Neuronal stem cell (in vitro differentiated cells): ENCODE results near the gene PPP2R5B.

Source experiments
- DNase-seq: peaks from one replicate; pipeline ENCODE4 v3.0.0-alpha.2; 2013; ENCODE audit warnings: low spot score
- H2AFZ ChIP-seq: one replicate; pipeline ENCODE4 v1.6.1; 2013; ENCODE audit warnings: mild to moderate bottlenecking, low read length, inconsistent platforms
- H2AK5ac ChIP-seq: 2 replicates; pipeline ENCODE4 v1.6.1; 2013; ENCODE audit warnings: low read depth, mild to moderate bottlenecking, inconsistent platforms, low read length, moderate library complexity, mixed read lengths
- H2BK120ac ChIP-seq: 2 replicates; pipeline ENCODE4 v1.6.1; 2013; ENCODE audit warnings: low read depth, mild to moderate bottlenecking, inconsistent platforms, low read length, moderate library complexity, mixed read lengths
- H2BK12ac ChIP-seq: one replicate; pipeline ENCODE4 v1.6.1; 2013; ENCODE audit warnings: low read length, inconsistent platforms
- H2BK15ac ChIP-seq: 2 replicates; pipeline ENCODE4 v1.6.1; 2013; ENCODE audit warnings: mild to moderate bottlenecking, low read length, inconsistent platforms, mixed read lengths
- H2BK5ac ChIP-seq: one replicate; pipeline ENCODE4 v1.6.1; 2013; ENCODE audit warnings: inconsistent platforms, mild to moderate bottlenecking, low read length, moderate library complexity
- H3K14ac ChIP-seq: one replicate; pipeline ENCODE4 v1.6.1; 2013; ENCODE audit warnings: low read length, inconsistent platforms
- H3K18ac ChIP-seq: 2 replicates; pipeline ENCODE4 v1.6.1; 2013; ENCODE audit warnings: low read length, inconsistent platforms
- H3K23ac ChIP-seq: 2 replicates; pipeline ENCODE4 v1.6.1; 2013; ENCODE audit warnings: low read depth, mild to moderate bottlenecking, mixed read lengths, low read length, inconsistent platforms; ENCODE audit not compliant: poor library complexity
- H3K27ac ChIP-seq: replicated peaks from 3 replicates; pipeline ENCODE4 v1.5.1; 2013; ENCODE audit warnings: low read length, inconsistent platforms
- H3K27me3 ChIP-seq, 3 experiments: 2 replicates each; pipeline ENCODE4 v1.6.1; 2013; ENCODE audit warnings: low read length in 3 of 3, mild to moderate bottlenecking in 2 of 3, inconsistent platforms in 1 of 3, low read depth in 1 of 3, mixed read lengths in 1 of 3, moderate library complexity in 1 of 3; ENCODE audit not compliant: control insufficient read depth in 3 of 3, insufficient read depth in 3 of 3
- H3K36me3 ChIP-seq, 2 donors: replicated peaks in 1 of 2; 2 replicates each; pipeline ENCODE4 v1.6.1; 2013; ENCODE audit warnings: low read length in 2 of 2; ENCODE audit not compliant: control insufficient read depth in 2 of 2, insufficient read depth in 2 of 2
- H3K4ac ChIP-seq: 2 replicates; pipeline ENCODE4 v1.6.1; 2013; ENCODE audit warnings: inconsistent platforms, mild to moderate bottlenecking, low read length, moderate library complexity
- H3K4me1 ChIP-seq, 2 donors: 1 replicate in 1 of 2; 2 replicates in 1 of 2; pipeline ENCODE4 v1.6.1; 2013; ENCODE audit warnings: low read length in 2 of 2, low read depth in 1 of 2; ENCODE audit not compliant: control insufficient read depth in 2 of 2, insufficient read depth in 1 of 2
- H3K4me2 ChIP-seq: one replicate; pipeline ENCODE4 v1.6.1; 2013; ENCODE audit warnings: mild to moderate bottlenecking, low read length, inconsistent platforms; ENCODE audit not compliant: insufficient read depth, poor library complexity, severe bottlenecking
- H3K4me3 ChIP-seq, 2 donors: 2 replicates each; pipeline ENCODE4 v1.5.1; 2013; ENCODE audit warnings: low read length in 2 of 2, mild to moderate bottlenecking in 2 of 2, inconsistent platforms in 1 of 2, moderate library complexity in 1 of 2
- H3K79me1 ChIP-seq: one replicate; pipeline ENCODE4 v1.6.1; 2013; ENCODE audit warnings: low read depth, mild to moderate bottlenecking, inconsistent platforms, low read length, moderate library complexity
- H3K9ac ChIP-seq: one replicate; pipeline ENCODE4 v1.6.1; 2013; ENCODE audit warnings: mild to moderate bottlenecking, low read depth, low read length, inconsistent platforms; ENCODE audit not compliant: poor library complexity
- H3K9me3 ChIP-seq, 2 donors: replicated peaks in 1 of 2; 2 replicates each; pipeline versions ENCODE3 to v1.6.1; 2013; ENCODE audit warnings: low read length in 2 of 2, mild to moderate bottlenecking in 2 of 2, inconsistent platforms in 1 of 2, low read depth in 1 of 2, mixed read lengths in 1 of 2, moderate library complexity in 1 of 2; ENCODE audit not compliant: control insufficient read depth in 2 of 2, insufficient read depth in 1 of 2
- H4K8ac ChIP-seq: one replicate; pipeline ENCODE4 v1.6.1; 2013; ENCODE audit warnings: low read depth, mild to moderate bottlenecking, inconsistent platforms, low read length, moderate library complexity
- H4K91ac ChIP-seq: one replicate; pipeline ENCODE4 v1.6.1; 2013; ENCODE audit warnings: low read length, low read depth, mild to moderate bottlenecking, inconsistent platforms; ENCODE audit not compliant: poor library complexity
- WGBS, 2 donors: extraction: QIAGEN DNeasy Blood & Tissue Kit; methylation state at CpG; one replicate each; pipeline ENCODE4 v1.1.7; 2013; ENCODE audit warnings: missing lambda C conversion rate in 2 of 2, mixed read lengths in 1 of 2; ENCODE audit not compliant: insufficient read length in 2 of 2, insufficient replicate concordance in 1 of 2; ENCODE audit errors: extremely low coverage in 2 of 2; 5-methylcytosine and 5-hydroxymethylcytosine counted together

The PPP2R5B gene

DNA sequence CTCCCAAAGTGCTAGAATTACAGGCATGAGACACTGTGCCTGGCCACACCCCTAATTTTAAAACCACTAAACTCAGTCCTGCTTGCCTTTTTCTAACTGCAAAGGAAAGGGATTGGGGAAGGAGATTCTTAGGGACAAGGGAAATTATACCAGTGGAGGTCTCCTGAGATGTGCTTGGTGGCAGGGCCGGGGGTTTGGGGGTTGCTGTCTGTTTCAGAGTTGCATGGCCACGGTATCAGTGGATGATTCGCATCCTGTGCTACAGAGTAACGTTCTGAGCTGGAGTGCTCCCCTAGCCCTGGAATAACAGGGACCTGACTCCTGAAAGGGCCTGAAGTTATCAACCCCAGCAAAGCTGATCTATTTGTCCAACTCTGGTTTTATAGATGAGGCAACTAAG lies 12.1 kb downstream of the PPP2R5B start:
- H2AFZ ChIP-seq: no peak overlapping the region
- H4K91ac ChIP-seq: no peak overlapping the region
- H4K8ac ChIP-seq: no peak overlapping the region
- no peak overlapping the region for H3K14ac ChIP-seq
- H3K4ac ChIP-seq: no peak overlapping the region
- H2BK120ac ChIP-seq: no peak overlapping the region
- peaks cover 0 to 40% (median 0%) of the 10 kb centered on the region in 3 experiments for H3K27me3 ChIP-seq
- no peaks in the 10 kb centered on the region for H3K79me1 ChIP-seq
- H3K4me3 ChIP-seq: no peak overlapping the region
- no peak overlapping the region for H2BK5ac ChIP-seq
- H3K4me1 ChIP-seq: peaks cover 8 to 13% of the 10 kb centered on the region in 2 donors
- no peak overlapping the region for H3K18ac ChIP-seq
- no peak for DNase-seq
- H3K9ac ChIP-seq: no peak overlapping the region
- H3K23ac ChIP-seq: no peak overlapping the region
- H3K9me3 ChIP-seq: no peaks in the 10 kb centered on the region
- no peaks in the 10 kb centered on the region for H3K36me3 ChIP-seq
- H2BK15ac ChIP-seq: no peak overlapping the region
- WGBS, 2 donors: no CpG with 5 or more reads among the region's 4 CpGs
- H3K27ac ChIP-seq: no peak overlapping the region
- no peak overlapping the region for H3K4me2 ChIP-seq
- H2BK12ac ChIP-seq: no peak overlapping the region
- H2AK5ac ChIP-seq: no peak overlapping the region

DNA sequence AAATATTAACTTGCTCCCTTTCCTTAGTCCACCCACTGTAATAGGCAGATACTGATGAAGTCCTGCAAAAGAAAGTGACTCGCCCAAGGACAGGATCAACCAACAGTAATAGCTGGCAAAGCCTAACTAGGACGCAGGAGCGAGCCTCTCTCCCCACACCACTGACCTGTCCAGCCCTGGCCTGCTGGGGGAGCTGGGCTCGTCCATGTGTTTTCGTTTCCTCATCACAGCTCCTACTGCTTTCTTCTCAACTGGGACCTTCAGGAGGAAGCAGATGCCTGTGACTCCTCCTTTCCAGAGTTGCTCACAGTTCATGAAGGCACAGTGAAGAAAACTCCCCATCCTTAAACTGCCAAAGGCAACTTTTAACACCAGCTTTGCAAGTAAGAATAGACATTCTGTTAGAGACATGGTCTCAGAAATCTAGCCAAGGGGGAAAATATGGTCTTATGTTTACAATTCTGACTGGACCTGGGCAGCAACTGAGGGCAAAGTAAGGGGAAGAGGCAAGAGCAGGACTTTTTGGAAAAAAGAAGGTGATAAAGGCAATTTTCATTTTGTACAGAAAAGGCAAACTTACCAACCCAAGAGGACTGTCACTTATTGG lies 22.8 kb downstream of the PPP2R5B start:
- Histone ChIP-seq H3K4me3 (no peak overlapping the region), H3K36me3 (no peaks in the 10 kb centered on the region), H3K23ac (no peak overlapping the region), H3K27ac (no peak overlapping the region), H2BK120ac (no peak overlapping the region), H2AFZ (no peak overlapping the region), H3K14ac (no peak overlapping the region), H2BK15ac (no peak overlapping the region), H3K27me3 (peaks cover 0 to 35% (median 0%) of the 10 kb centered on the region in 3 experiments), H2BK12ac (no peak overlapping the region), H3K9me3 (no peaks in the 10 kb centered on the region), H2AK5ac (no peak overlapping the region), H3K18ac (no peak overlapping the region), H3K4ac (no peak overlapping the region), H2BK5ac (no peak overlapping the region), H4K91ac (no peak overlapping the region), H3K9ac (no peak overlapping the region), H4K8ac (no peak overlapping the region), H3K4me1 (no peaks in the 10 kb centered on the region), H3K79me1 (no peaks in the 10 kb centered on the region), H3K4me2 (no peak overlapping the region)
- DNase-seq: no peak
- no CpG with 5 or more reads among the region's 5 CpGs for WGBS, 2 donors

DNA sequence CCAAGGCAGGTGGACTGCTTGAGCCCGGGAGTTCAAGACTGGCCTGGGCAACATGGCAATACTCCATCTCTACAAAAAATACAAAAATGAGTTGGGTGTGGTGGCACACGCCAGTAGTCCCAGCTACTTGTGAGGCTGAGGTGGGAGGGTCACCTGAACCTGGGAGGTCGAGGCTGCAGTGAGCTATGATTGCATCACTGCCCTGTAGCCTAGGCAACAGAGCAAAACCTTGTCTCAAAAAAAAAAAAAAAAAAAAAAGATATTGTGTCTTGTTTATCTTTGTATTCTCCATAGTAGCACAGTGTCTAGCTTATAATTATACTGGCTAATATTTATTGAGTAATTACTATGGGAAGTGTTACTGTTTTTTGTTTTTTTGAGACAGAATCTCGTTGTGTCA lies 27.0 kb downstream of the PPP2R5B start:
- no peaks in the 10 kb centered on the region for H3K79me1 ChIP-seq
- no peak overlapping the region for H4K91ac ChIP-seq
- no peak overlapping the region for H3K9ac ChIP-seq
- peaks cover 0 to 20% (median 0%) of the 10 kb centered on the region in 3 experiments for H3K27me3 ChIP-seq
- no peaks in the 10 kb centered on the region for H3K4me1 ChIP-seq
- H3K4me2 ChIP-seq: no peak overlapping the region
- no peak overlapping the region for H2BK120ac ChIP-seq
- H3K4ac ChIP-seq: no peak overlapping the region
- H3K36me3 ChIP-seq: no peaks in the 10 kb centered on the region
- H3K14ac ChIP-seq: no peak overlapping the region
- no peak overlapping the region for H3K27ac ChIP-seq
- no peak overlapping the region for H3K23ac ChIP-seq
- WGBS, 2 donors: no CpG with 5 or more reads among the region's 4 CpGs
- no peak overlapping the region for H4K8ac ChIP-seq
- H3K4me3 ChIP-seq: no peak overlapping the region
- H3K9me3 ChIP-seq: no peaks in the 10 kb centered on the region
- H2BK12ac ChIP-seq: no peak overlapping the region
- H2BK5ac ChIP-seq: no peak overlapping the region
- H2AK5ac ChIP-seq: no peak overlapping the region
- no peak overlapping the region for H2AFZ ChIP-seq
- no peak for DNase-seq
- no peak overlapping the region for H2BK15ac ChIP-seq
- no peak overlapping the region for H3K18ac ChIP-seq

DNA sequence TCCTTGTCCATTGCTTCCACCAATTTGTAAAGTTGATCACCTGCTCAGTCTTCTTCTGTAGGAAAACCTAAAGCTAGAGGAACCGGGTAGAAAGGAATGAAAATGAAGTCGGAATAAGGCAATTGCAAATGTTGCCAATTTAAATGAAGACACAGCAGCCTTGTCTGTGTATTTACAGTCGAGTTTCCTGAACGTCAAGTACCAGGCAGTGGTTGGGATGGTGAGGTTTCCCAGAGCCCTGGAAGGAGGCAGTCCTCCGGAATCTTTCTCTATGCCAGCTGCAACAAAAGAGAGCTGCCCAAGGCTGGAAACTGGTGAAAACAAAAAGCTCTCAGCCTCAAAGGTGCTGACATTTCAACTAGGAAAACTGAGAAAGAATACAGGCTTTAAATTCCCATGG lies 29.7 kb downstream of the PPP2R5B start:
- Histone ChIP-seq H3K4ac (no peak overlapping the region), H3K27me3 (peaks cover 0 to 13% (median 0%) of the 10 kb centered on the region in 3 experiments), H2BK5ac (no peak overlapping the region), H3K79me1 (no peaks in the 10 kb centered on the region), H4K91ac (no peak overlapping the region), H3K18ac (no peak overlapping the region), H2BK12ac (no peak overlapping the region), H3K4me2 (no peak overlapping the region), H3K4me1 (no peaks in the 10 kb centered on the region), H3K36me3 (no peaks in the 10 kb centered on the region), H2BK15ac (no peak overlapping the region), H2BK120ac (no peak overlapping the region), H4K8ac (no peak overlapping the region), H3K9me3 (no peaks in the 10 kb centered on the region), H3K14ac (no peak overlapping the region), H3K9ac (no peak overlapping the region), H3K27ac (no peak overlapping the region), H2AFZ (no peak overlapping the region), H2AK5ac (no peak overlapping the region), H3K23ac (no peak overlapping the region), H3K4me3 (no peak overlapping the region)
- WGBS, 2 donors: no CpG with 5 or more reads among the region's 5 CpGs
- DNase-seq: no peak
